Myocyte (in vitro differentiated cells): ENCODE data around the gene AQP6. TPM values are rescaled to one million over a fixed set of nuclear protein-coding genes. Genes with fewer than 3 reads are reported as not detected.

Source experiments
- DNase-seq: peaks from one replicate; pipeline ENCODE4 v3.0.0-alpha.2; 2012; ENCODE audit warnings: low read depth
- total RNA-seq: library from RNA; depleted of rRNA; stranded (reverse); fragments of >200 nt; gene quantifications from 2 replicates; pipeline ENCODE4 v1.2.3, GENCODE V29; 2014

The AQP6 gene
- total RNA-seq, 1 donor from 2014 or later, result not detected

DNA sequence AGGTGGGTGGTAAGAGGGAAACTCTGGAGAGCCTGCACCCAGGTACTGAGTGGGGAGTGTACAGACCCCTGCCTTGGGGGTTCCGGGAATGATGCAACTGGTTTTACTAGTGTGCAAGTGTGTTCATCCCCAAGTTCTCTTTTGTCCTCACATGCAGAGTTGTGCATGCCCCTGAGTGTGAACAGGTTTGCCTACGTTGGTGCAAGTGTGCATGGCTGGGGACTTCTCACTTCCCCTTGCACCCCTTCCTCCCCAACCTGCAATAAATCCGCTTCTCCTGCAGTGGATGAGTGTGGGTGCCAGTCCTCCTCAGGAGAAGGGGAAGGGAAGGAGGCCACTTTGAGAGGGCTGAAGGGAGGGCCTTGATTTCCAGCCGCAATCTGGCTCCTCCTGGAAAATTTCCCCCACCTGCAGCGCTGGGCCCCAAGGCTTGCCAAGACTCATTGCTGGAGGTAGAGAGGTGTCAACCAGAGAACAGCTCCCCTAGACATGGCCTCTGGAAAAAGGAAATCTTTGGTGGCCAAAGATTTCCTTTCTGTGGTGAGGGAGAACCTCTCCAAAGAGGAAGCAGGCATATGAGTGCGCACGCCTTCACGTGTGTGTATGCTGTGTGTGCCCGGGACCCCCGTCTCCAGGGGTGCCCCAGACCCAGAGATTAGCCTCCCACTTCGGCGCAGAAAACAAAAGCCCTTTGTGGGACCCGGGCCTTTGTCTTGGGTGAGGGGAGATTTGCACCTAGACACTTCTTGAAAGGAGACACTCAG is 16.7 kb upstream of the AQP6 start:
- DNase-seq, result no peak

DNA sequence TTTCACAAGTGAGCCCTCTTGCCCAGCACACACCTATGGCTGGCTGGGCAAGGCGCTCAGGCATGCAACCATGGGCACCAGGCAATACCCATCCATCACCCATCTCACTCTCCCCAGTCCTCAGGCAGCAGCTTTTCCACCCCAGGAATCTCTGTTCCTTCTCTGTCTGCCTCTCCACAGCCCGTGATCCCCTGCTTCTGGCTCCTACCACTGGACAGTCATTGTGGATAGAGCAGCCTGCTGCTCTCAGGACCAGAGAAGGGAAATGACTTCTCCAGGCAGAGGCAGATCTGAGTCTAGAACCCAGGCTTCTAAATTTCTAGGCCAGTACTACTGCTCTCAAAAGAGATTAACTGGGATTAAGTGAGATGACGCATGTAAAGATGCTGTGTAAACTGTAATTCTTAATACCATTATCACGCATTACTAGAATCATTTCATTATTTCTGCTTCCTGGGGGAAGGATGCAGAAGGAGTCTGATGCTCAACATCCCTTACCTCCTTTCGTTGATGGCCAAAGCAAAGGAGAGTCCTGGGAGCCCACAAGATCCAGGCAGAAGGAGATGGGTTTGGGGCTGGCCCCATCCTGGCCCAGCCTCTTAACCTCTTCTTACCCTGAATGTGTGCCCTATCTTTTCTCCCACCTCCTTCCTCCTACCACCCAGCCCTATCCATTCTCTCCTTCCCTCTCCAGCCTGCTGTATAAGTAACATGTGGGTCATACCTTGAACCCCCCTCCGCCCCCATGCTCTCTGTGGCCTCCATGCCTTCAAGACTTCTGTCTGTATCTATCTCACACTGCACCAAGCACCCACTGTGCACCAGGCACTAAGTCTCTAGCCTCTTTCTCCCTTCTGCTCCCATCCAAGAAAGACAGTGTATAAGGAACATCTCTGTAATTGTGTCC is 15.8 kb upstream of the AQP6 start:
- no peak for DNase-seq

DNA sequence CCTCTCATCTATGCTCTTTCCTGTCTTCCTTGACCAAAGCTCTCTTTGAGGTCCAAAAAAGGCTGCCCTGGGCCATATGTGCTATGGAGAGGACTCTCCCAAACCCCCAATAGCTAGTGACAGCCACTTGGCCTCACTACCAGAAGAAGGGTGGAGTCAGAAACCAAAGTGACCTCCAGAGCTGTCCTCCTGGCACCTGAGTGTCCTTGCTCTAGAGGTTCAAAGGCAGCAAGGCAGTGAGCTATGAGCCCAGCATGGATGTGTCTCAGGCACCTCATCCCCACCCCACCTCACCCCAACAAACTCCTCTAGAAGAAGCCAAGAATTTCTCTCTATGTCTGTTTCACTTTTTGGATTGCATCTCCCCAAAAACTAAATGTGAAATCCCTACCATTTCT is 15.2 kb upstream of the AQP6 start:
- no peak for DNase-seq

DNA sequence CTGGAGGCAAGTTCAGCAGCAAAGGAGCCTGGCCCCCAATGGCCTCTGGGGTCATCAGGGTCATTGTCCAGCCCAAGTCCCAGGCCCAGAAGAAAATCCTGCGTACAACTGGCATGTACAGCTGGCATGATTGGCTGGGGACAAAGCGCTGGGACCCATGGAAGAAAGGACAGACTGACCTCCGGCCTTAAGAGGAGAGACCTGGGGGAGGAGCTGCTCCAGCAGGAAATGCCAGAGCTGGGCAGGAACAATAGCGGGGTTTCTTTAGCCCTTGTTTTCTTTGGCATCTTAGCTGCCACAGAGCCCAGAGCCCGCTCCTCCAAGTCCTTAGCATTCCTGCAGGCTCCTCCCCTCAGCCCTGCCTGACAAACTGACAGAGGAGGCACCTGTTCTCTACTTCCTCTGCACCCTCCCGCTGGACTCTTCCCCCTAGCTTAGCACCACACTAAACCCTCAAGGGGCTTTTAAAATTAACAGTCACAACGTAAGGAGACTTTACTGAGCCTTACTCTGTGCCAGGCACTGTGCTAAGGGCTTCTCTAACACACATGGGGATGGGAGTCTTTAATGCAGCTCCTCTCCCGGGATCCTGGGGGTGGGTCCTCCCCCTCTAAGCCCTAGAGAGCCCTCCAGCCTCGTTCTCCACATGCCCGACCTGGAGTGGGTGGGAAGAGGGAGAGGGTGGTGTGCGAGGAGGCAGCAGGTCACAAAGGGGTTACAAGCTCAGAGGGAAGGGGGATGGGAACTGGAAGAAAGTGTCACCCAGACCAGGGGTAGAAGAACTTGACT is 12.9 kb upstream of the AQP6 start:
- DNase-seq, result peak; percentile 92

DNA sequence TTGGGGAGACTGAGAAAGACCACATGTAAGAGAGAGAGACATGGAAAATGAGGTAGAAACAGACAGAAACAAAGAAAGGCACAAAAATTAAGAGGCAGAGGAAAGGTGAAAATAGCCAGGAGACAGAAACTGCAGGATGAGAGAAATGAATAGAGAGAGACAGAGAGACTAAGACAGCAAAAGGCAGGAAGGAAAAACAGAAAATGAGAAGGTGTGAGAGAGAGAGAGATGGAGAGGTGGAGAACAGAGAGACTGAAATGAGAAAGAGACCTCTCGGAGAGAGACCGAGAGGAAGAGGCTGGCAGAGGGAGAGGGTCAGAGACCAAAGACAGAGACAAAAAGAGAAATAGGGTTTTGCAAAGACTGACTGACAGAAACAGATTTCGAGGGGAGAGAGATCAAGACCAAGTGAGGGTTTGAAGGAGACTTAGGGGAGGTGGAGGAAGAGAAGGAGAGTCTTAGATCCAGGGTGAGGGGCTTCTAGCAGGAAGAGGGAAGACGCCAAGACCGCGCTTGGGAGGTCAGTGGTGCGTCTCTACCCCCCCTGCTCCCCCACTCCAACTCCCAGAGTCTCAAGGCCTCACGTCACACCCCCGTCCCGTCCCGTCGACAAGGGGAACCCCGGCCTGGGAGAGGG is 12.2 kb upstream of the AQP6 start:
- no peak for DNase-seq

DNA sequence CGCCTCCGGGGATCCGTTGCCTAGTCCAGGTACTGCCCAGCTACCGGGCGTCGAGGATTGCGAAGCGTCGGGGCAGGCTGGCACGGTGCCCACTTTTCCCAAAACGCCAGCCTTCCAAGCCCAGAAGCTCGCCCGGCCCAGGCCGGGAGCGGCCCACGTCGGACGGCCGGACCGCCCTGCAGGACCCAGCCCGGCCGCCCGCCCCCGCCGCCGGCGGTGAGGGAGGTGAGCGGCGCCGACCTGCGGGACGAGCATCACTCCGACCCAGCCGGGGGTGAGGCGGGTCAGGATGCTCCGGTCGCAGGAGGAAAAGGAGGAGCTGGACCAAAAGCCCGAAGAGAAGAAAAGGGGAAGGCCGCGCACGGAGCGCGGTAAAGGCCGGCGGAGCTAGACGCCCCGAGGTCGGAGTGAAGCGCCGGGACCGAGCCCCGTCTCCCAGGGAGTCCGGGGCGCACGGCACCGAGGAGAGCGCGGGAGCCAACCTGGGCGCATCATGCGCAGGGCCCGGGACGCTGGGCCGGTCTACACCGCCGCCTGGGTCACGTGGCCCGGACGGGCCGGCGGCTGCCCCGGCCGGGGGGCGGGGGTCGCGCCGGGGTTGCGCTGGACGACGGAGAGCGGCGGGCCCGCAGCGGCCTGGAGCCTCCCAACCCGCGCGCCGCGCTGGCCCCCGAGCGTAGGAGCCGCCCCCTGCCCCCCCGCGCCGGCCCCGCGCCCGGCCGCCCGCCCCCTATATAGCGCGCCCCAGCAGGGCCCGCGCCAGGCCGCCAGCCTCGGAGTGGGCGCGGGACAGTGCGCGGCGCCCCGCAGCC is 11.4 kb upstream of the AQP6 start, which contains the start of gene AQP5:
Gene AQP5, plus strand, starts transcription at position 762 of the 812 bp plus-strand sequence. CDS start 146 bp downstream, outside the sequence.
- DNase-seq, result no peak

DNA sequence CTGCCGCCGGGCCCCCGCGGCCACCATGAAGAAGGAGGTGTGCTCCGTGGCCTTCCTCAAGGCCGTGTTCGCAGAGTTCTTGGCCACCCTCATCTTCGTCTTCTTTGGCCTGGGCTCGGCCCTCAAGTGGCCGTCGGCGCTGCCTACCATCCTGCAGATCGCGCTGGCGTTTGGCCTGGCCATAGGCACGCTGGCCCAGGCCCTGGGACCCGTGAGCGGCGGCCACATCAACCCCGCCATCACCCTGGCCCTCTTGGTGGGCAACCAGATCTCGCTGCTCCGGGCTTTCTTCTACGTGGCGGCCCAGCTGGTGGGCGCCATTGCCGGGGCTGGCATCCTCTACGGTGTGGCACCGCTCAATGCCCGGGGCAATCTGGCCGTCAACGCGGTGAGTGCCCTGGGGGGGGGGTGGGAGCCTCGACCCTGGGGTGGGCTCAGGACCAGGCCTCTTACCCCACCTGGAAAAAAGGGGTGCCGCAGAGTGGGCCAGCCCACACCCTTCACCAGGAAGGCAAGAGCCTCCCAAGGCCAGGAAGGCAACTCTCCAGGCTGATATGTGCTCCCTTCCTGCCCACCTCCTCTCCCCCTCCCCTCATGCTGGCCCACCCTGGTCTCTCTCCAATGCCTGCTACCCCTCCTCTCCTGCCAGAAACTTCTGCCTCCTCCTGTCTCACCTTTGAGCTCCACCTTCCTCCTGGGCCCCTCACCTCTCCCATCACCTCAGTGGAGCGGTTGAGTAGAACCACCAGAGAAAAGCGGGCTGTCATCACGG is 10.6 kb upstream of the AQP6 start:
- DNase-seq, result no peak

DNA sequence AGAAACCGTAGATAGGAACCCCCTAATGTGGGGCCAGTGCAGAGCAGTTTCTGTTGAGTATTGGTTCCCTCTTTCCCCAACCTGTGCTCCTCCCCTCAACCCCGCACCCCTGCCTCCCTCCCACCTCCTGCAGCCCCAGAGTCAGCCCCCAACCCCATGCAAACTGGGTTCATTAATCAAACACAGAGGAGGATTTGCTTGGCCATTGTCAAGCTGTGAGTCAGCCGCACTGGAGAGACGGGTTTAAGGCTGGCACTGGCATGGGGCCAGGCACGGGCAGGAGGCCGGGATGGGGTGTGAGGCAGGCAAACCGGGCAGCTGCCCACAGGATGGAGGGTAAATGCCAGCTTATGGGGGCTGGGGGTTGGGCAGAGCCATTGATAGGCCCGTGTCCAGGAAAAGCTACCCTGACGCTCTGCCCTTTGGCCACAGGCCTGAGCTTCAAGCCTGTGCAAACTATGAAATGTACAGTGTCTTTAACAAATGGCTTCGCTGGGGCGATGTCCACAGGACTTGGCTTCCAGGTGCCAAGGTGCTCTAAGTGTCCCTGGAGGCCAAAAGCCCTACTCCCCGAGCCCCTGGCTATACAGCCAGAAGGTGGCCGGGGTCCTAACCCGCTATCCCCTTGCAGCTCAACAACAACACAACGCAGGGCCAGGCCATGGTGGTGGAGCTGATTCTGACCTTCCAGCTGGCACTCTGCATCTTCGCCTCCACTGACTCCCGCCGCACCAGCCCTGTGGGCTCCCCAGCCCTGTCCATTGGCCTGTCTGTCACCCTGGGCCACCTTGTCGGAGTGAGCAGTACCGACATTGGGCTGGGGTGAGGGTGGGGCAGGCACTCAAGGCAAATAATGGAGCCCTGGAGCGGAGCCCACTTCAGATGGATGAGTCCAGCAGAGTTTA is 9.6 kb upstream of the AQP6 start:
- peak; percentile 93 for DNase-seq

DNA sequence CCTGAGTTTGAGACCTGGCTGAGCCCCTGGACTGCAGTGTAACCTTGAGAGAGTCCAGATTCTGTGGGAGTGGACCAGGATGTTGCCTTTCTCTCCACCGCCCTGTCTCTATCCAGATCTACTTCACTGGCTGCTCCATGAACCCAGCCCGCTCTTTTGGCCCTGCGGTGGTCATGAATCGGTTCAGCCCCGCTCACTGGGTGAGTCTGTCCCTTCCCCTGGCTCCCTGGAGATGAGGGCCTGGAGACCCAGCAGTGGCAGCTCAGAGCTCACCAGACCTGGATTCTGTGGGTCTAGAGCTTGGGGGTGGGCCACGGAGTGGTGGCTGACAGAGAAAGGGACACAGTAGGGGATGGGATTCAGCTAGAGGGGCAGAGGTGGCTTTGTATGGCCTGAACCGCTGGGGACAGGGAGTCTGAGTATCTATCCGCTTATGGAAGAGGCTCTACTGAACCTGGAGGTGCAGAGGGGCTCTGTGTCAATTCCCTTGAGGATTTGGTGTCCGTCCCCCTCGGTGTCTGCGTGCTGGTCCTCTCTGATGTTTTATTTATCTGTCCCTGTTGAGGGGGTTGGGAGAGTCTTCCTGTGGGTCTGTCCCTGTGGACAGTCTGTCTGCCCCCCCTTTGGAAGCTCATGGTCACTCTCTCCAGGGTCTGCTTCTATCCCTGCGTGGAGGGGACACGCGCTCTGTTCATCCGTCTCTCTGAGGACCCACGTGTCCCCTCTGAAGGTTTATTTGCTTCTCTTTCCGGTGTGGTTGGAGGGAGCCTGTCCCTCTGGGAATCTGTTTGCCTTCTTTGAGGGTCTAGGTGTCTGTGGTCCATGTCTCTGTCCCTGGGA is 8.6 kb upstream of the AQP6 start:
- DNase-seq, result no peak

DNA sequence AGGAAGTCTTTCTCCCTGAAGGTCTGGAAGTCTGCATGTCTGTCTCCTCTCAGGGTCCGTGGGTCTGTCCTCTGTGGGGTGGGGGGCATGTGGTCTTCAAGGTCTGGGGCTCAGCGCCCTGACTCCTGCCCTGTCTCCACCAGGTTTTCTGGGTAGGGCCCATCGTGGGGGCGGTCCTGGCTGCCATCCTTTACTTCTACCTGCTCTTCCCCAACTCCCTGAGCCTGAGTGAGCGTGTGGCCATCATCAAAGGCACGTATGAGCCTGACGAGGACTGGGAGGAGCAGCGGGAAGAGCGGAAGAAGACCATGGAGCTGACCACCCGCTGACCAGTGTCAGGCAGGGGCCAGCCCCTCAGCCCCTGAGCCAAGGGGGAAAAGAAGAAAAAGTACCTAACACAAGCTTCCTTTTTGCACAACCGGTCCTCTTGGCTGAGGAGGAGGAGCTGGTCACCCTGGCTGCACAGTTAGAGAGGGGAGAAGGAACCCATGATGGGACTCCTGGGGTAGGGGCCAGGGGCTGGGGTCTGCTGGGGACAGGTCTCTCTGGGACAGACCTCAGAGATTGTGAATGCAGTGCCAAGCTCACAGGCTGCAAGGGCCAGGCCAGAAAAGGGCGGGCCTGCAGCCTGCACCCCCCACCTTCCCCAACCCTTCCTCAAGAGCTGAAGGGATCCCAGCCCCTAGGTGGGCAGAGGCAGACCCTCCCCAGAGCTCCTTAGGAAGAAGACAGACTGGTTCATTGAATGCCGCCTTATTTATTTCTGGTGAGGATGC is 7.7 kb upstream of the AQP6 start:
- no peak for DNase-seq

DNA sequence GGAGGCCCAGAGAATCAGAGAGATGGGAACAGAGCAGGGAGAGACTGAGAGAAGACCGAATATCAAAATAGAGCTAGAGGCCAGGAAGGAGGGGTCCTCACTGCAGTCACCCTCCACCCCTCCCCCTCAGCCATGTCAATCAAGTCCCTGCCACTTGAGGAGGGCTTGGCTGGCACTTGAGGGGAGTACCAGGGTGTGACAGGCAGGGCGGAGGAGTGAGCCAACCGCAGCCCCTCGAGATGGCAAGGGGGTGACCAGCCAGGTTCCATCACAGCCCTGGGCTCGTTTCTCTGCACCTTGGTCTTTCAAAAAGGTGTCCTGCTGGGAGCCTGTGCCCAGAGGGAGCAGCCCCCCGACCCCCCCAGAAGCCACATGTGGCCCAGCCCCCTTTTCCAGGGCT is 6.9 kb upstream of the AQP6 start:
- DNase-seq, result no peak

DNA sequence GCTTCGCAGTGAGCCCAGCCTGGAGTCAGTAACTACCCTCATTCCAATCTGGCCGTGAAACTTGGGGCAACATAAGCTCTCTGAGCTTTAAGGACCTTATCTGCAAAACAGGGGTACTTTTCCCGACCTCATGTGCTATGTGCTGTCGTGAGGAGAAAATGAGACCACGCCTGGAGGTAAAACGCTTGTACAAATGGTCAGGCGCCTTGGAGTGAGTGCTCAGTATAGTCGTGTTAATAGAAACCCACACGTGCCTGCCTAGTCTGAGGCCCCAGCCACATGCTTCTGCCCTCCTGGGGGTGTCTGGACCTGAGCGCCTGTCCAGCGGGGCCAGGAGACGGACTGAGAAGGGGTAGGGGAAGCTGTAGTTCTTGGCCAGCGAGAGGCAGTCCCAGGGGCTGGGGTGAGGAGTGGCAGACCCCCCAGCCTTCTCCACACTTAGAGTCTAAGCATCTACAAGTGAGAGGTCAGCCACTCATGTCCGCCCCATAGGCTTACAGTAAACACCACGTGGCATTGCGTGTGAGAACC is 6.2 kb upstream of the AQP6 start:
- DNase-seq, result no peak

DNA sequence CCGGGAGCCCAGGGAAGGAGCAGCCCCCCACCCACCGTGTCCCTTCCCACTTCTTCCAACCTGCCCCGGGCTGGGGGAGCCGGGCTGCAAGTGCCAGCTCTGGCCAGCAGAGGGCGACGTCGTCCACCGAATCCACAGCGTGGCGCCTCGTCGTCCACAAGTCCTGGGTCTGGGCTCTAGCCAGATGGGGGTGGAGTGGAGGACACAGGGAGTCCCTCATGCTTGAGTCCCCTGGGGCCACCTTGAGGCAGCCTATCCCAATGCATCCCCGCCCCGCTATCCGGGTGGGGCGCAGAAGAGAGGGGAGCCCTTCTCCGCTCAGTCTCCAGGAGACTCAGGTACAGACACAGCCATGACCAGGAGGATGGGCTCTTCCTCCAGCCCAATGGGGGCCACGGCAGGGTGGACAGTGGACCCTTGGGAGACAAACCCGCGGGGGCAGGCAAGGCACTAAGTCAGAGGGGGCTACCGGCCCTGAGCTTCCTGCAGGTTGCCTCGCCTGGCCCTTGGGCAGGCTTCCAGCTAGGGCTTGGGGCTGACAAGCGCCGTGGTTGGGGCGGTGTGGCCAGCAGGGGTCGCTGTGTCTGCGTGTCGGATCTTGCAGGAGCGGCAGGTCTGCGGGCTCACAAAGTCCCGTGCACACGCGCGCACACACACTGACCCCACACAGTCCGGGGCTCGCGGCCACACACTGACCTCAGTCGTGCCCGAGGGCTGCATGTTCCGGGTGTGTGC is 5.5 kb upstream of the AQP6 start:
- DNase-seq, result peak; percentile 82

DNA sequence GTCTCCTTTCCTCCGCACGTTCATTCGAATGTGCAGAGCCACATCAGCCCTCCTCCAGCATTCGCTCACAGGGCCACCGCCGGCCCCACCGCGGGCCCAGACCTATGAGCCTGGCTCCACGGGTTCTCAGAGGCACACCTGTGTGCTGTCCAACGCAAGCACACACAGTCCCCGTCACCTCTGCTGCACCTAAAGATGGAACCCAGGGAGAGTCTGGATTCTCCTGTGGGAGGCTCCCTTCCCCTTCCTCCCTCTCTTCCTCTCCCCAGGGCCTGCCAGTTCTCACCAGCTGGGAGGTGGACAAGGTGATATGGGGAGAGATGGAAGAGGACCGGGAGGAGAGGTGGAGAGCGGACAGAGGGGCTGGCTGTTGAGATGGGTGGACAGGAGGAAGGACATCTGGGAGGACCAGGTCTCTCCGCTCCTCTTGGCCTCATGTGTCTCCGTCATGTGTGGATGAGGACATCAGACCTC is 4.9 kb upstream of the AQP6 start:
- no peak for DNase-seq

DNA sequence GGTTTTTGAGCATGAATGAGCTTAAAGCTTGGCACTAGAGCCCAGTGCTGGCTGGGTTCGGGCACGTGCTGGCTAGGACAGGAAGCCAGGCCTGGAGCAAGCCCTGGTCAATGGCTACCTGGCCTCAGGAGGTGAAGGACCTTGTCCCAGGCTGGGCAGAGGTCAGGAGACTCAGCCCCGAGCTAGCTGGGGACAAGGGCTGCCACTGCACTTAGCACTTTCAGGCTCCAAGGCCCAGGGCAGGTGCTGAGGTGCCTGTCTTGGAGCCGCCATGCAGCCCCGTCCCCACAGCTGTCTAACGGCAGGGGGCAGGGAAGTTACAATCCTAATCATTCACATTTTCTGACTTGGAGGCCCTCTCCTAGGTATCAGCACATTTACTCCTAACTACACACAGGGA is 4.3 kb upstream of the AQP6 start:
- DNase-seq, result no peak

DNA sequence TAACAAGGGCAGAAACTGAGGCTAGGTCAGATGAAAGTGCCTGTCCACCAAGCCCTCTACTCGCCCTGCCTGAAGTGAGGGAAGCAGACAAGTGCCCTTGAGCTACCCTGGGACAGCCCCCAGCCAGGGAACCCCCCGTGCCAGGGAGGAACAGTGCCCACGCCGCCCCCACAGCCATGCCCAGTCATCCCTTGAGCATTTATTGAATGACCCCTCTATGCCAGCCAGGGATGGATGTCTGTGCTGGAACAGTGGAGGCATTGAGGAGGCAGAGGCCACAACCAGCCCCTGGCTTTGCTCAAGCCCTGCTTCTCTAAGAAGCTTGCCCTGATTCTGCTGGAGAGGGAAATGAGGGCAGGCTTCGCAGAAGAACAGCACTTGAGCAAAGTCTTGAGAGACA is 3.7 kb upstream of the AQP6 start:
- DNase-seq, result no peak
